ENCODE measurements around the gene CD63.

- TF ChIP-seq POLR2A (IDR thresholded peaks at IDR 0.05) (no peak), CTCF (IDR thresholded peaks at IDR 0.05) (no peak), POLR2AphosphoS5 (IDR thresholded peaks at IDR 0.05) (no peak), EP300 (IDR thresholded peaks at IDR 0.05) (no peak)
These were observed 49.0 kb upstream of the CD63 start for GRCh38 chr12:55777856-55778255.

All from stomach (tissue), 4 donors.